ENCODE data around the gene SVOP.
A peak's percentile ranks its signal among the peaks of the same experiment; 100 is the strongest.
"Not testable (repeated sequence)": the region's sequence is repeated elsewhere in the genome, so short reads cannot be mapped to it uniquely, and the experiment has no call there.

Gene SVOP

GRCh38 chr12:109057376-109057775 lies 36.5 kb upstream of the SVOP start:
- TF ChIP-seq CTCF (IDR thresholded peaks at IDR 0.05; ENCODE audit: low read depth, low read length, missing control alignments), result no peak
- H3K4me3 ChIP-seq (replicated peaks; ENCODE audit: low read depth, low read length), result no peak overlapping the region
- no peak for DNase-seq (ENCODE audit: extremely low read depth, low read depth)

GRCh38 chr12:109056891-109057290 lies 36.0 kb upstream of the SVOP start:
- no peak overlapping the region for H3K4me3 ChIP-seq (replicated peaks; ENCODE audit: low read depth, low read length)
- no peak for DNase-seq (ENCODE audit: extremely low read depth, low read depth)
- no peak for TF ChIP-seq CTCF (IDR thresholded peaks at IDR 0.05; ENCODE audit: low read depth, low read length, missing control alignments)

- TF ChIP-seq CTCF (IDR thresholded peaks at IDR 0.05; ENCODE audit: low read depth, low read length, missing control alignments), result no peak
- H3K4me3 ChIP-seq (replicated peaks; ENCODE audit: low read depth, low read length), result no peak overlapping the region
- DNase-seq (ENCODE audit: extremely low read depth, low read depth), result no peak
These were observed 33.7 kb upstream of the SVOP start for GRCh38 chr12:109054520-109054919.

- not testable (repeated sequence) for DNase-seq (ENCODE audit: extremely low read depth, low read depth); H3K4me3 ChIP-seq (replicated peaks; ENCODE audit: low read depth, low read length)
These were observed 33.3 kb upstream of the SVOP start for GRCh38 chr12:109054124-109054513.

- no peak for TF ChIP-seq CTCF (IDR thresholded peaks at IDR 0.05; ENCODE audit: low read depth, low read length, missing control alignments)
- H3K4me3 ChIP-seq (replicated peaks; ENCODE audit: low read depth, low read length), result peak overlapping the region; percentile 73
- DNase-seq (ENCODE audit: extremely low read depth, low read depth), result no peak
These were observed 32.7 kb upstream of the SVOP start for GRCh38 chr12:109053382-109054123.

- peak; percentile 50 for DNase-seq (ENCODE audit: extremely low read depth, low read depth)
- H3K4me3 ChIP-seq (replicated peaks; ENCODE audit: low read depth, low read length), result peak within 1 kb of the TSS; percentile 73
- no peak for TF ChIP-seq CTCF (IDR thresholded peaks at IDR 0.05; ENCODE audit: low read depth, low read length, missing control alignments)
These were observed 31.8 kb upstream of the SVOP start, which contains the start of gene USP30 for GRCh38 chr12:109052414-109053323. Gene USP30, plus strand, starts transcription at chr12:109052576. Its CDS starts 103 bp downstream, at chr12:109052679.

- DNase-seq (ENCODE audit: extremely low read depth, low read depth), result no peak
- TF ChIP-seq CTCF (IDR thresholded peaks at IDR 0.05; ENCODE audit: low read depth, low read length, missing control alignments), result no peak
- peak overlapping the region; percentile 73 for H3K4me3 ChIP-seq (replicated peaks; ENCODE audit: low read depth, low read length)
These were observed 31.2 kb upstream of the SVOP start for GRCh38 chr12:109052097-109052413.

- DNase-seq (ENCODE audit: extremely low read depth, low read depth); H3K4me3 ChIP-seq (replicated peaks; ENCODE audit: low read depth, low read length): not testable (repeated sequence)
These were observed 28.9 kb upstream of the SVOP start for GRCh38 chr12:109049794-109050193.

- not testable (repeated sequence) for H3K4me3 ChIP-seq (replicated peaks; ENCODE audit: low read depth, low read length); DNase-seq (ENCODE audit: extremely low read depth, low read depth)
These were observed 27.8 kb upstream of the SVOP start for GRCh38 chr12:109048706-109049105.
